Activated T-cell treated with anti-CD3 and anti-CD28 coated beads, Interleukin-2, amount 50 U/mL, for 4 hours (primary cell): ENCODE data around the gene SARM1. TPM values are rescaled to one million over a fixed set of nuclear protein-coding genes. Genes with fewer than 3 reads are reported as not detected.
"Not testable (repeated sequence)": the region's sequence is repeated elsewhere in the genome, so short reads cannot be mapped to it uniquely, and the experiment has no call there.

Experiments used
- ATAC-seq, 2 donors: fragments of 200-7000 bp; cut with Tn5 transposase; one replicate each; pipeline ENCODE4 v1.10.0; 2021
- DNase-seq: peaks from one replicate; pipeline ENCODE4 v3.0.0-alpha.2; 2020
- H3K27me3 Mint-ChIP-seq: one replicate; pipeline ENCODE4 v1.8.0; 2021; ENCODE audit warnings: low read depth, mixed read lengths
- H3K36me3 Mint-ChIP-seq: one replicate; pipeline ENCODE4 v1.8.0; 2022; ENCODE audit warnings: mixed read lengths; ENCODE audit not compliant: insufficient read depth
- H3K4me1 Mint-ChIP-seq: one replicate; pipeline ENCODE4 v1.8.0; 2021; ENCODE audit warnings: low read depth, mixed read lengths
- H3K4me3 Mint-ChIP-seq: one replicate; pipeline ENCODE4 v1.8.0; 2021; ENCODE audit warnings: mild to moderate bottlenecking, moderate library complexity, mixed read lengths
- H3K9me3 Mint-ChIP-seq: one replicate; pipeline ENCODE4 v1.8.0; 2021; ENCODE audit warnings: mixed read lengths
- total RNA-seq, 3 donors: library from RNA; stranded (reverse); gene quantifications; one replicate each; pipeline ENCODE4 v1.2.1, GENCODE V29; 2021

Gene SARM1
- total RNA-seq, 3 donors from 2014 or later = 28.5 to 30.9 (median 29.2) TPM

DNA sequence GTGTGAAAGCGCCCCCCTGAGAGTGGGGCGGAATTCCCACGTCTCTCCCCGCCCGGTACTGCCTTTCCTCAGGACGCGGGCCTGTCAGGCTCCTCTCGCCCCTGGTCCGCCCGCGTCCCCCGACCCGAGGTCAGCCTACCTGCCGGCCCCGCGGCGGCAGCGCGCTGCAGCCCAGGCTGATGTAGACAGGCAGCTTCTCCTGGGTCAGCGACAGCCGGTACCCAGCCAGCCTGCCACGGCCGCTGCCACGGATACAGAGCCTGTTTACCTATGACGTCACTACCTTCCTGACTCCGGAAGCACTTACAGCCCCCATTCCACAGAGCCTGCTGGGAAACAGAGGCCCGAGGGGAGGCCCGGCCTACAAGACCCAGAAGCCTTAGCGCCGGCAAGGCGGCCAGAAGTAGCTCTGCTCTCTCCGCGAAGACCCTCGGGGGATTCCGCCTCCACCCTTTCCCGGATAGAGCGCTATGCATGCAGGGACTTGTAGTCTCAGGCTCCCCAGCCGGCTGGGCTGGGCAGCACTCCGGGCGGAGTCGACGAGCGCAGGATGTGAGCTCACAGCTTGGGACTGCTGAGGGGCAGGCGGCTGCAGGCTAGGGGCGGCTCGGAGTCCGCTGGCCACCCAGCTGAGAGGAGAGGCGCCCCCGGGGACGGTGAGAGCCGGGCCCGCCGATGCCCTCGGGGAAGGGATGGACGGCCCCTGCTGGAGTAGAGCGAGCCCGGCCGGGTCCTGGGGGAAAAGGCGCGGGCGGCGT, 36.1 kb upstream of the SARM1 start, which contains the start of the genes IFT20 and TNFAIP1:
TSS of gene IFT20 (minus strand) at position 272 of the 758 bp plus-strand sequence. CDS start 3,487 bp downstream, outside the sequence.
TSS of gene TNFAIP1 (plus strand) at position 561 of the 758 bp plus-strand sequence. CDS start 3,761 bp downstream, outside the sequence.
- peaks cover 44% of the 10 kb centered on the region for H3K4me1 Mint-ChIP-seq
- peak within 1 kb of the TSS; percentile 96 for H3K4me3 Mint-ChIP-seq

DNA sequence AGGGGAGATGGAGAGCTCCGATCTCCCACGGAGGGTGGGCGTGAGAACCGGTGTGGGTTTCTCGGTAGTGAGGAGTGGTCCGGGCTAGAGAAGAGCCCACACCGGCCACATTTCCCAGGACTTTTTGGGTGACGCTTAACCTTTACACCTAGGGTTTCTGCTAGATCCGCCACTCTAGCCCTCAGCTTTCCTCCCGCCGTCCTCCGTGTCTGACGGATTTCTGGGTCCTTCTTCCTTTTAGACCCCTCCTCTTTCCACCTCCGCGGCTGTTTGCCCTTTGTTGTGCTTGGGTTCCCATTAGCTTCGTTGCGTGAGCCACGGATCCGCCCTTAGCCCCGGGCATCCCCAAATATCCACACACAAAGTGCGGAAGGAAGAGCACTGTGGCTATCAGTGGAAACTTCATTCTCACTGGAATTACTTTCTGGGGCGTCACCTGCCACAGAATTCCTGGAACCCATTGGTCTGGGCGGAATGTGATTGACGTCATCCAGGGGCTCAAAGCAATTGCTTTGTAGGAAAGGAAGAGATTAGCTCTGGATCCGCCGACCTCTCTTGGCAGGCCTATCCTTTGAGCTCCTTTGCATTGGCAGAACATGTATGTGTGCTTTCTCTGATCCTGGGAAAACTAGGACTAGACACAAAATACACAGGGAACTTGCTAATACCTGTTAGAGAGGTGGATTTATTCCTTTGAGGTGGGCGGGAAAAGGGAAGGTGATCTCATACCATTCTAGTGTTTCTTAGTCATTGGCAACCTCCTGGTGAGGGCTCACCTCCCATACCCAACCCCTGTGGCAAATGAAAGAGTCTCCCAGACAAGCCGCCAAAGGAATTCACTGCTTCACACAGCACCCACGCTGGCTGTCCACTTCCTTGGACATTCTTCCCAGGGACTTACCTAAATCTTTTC, 35.3 kb upstream of the SARM1 start:
- ATAC-seq (peak; percentile 1), DNase-seq (peak; percentile 16)
- peaks cover 44% of the 10 kb centered on the region for H3K4me1 Mint-ChIP-seq

More for the DNA sequence above, 36.1 kb upstream of the SARM1 start, which contains the start of the genes IFT20 and TNFAIP1:
- Mint-ChIP-seq H3K36me3 (peaks cover 12% of the 10 kb centered on the region), H3K9me3 (no peaks in the 10 kb centered on the region), H3K27me3 (no peaks in the 10 kb centered on the region)
- ATAC-seq (peak; percentile 97 to 98), DNase-seq (peak; percentile 96)

DNA sequence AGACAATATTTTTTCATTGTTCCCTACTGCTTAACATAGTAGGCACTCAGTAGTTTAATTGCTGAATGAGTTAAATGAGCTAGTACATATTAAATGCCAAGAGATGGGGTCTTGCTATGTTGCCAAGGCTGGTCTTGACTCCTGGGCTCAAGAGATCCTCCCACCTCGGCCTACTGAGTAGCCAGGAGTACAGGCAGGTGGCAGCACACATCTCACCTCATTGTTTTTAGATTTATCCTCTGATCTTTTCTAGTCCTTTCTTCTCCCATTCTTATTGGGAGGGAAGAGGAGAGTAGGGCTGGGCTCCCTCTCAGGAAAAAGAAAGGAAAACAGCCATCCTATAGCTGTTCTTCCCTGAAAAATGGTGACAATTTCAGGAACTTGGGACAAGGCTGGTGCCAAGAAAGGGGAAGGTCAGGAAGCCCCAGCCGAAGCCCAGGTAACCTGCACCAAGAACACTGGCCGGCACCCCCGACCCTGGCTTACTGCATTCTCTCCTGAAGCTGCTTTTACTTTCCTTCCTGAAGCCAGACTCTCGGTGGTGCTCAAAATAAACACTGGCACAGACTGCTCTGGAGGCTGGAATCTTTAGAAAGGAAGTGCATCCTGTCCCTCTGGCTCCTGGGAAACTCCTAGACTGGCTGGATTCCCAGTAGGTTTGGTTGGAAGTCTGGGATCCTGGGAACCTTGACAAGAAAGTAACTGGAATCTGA, 33.3 kb upstream of the SARM1 start:
- Mint-ChIP-seq H3K9me3 (no peaks in the 10 kb centered on the region), H3K27me3 (no peaks in the 10 kb centered on the region), H3K4me1 (peaks cover 39% of the 10 kb centered on the region), H3K4me3 (peak overlapping the region; percentile 96), H3K36me3 (peaks cover 14% of the 10 kb centered on the region)
- no peak for DNase-seq
- no peak for ATAC-seq

More for the DNA sequence above, 35.3 kb upstream of the SARM1 start:
- no peaks in the 10 kb centered on the region for H3K27me3 Mint-ChIP-seq
- peaks cover 11% of the 10 kb centered on the region for H3K36me3 Mint-ChIP-seq
- H3K4me3 Mint-ChIP-seq = peak overlapping the region; percentile 96
- no peaks in the 10 kb centered on the region for H3K9me3 Mint-ChIP-seq

DNA sequence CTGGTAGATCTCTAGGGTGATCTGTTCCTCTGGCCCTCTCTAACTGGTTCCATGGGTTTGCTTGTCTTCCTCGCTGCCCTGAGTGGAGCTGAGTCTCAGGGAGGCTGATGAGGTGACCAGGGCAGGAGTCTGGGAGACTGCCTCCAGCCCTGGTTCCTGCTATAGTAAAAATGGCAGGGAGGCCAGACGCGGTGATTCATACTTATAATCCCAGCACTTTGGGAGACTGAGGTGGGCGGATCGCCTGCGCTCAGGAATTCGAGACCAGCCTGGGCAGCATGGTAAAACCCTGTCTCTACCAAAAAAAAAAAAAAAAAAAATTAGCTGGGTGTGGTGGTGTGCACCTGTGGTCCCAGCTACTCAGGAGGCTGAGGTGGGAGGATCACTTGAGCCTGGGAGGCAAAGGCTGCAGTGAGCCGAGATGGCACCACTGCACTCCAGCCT, 32.7 kb upstream of the SARM1 start:
- DNase-seq, ATAC-seq, H3K9me3 Mint-ChIP-seq, H3K4me3 Mint-ChIP-seq, H3K27me3 Mint-ChIP-seq: not testable (repeated sequence)
- Mint-ChIP-seq H3K4me1 (peaks cover 38% of the 10 kb centered on the region), H3K36me3 (peaks cover 17% of the 10 kb centered on the region)

DNA sequence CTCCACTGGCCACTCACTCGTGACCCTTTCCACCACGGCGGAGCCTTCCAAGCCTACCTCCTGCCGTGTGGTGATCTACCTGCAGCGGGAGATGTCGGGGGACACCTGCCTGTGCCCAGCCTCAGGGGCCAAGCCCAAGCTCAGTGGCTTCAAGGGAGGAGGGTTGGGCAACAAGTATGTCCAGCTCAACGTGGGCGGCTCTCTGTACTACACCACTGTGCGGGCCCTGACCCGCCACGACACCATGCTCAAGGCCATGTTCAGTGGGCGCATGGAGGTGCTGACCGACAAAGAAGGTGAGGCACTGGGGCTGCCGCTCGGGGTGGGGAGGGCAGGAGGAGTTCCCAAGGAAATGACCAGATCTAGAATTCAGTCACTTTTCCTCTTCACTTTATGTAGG, 32.1 kb upstream of the SARM1 start:
- no peak for DNase-seq
- Mint-ChIP-seq H3K4me1 (peaks cover 31% of the 10 kb centered on the region), H3K4me3 (no peak overlapping the region), H3K9me3 (no peaks in the 10 kb centered on the region), H3K36me3 (peaks cover 22% of the 10 kb centered on the region), H3K27me3 (no peaks in the 10 kb centered on the region)
- no peak for ATAC-seq

DNA sequence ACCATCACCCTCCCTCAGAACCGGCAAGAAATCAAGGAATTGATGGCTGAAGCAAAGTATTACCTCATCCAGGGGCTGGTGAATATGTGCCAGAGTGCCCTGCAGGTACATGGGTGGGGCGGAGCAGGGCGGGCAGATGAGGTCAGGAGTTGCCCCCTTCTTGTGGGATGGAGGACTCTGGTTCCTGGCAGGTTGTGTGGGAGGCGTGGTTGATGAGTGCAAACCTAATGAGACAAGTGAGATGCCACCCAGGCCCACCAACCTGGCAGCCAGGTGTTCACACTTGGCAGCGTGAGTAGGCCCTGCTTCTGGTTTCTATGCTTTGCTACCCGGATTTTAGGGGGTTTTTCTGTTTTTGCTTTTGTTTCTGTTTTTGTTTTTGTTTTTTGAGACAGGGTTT, 31.1 kb upstream of the SARM1 start:
- Mint-ChIP-seq H3K4me3 (no peak overlapping the region), H3K4me1 (peaks cover 25% of the 10 kb centered on the region), H3K36me3 (peaks cover 22% of the 10 kb centered on the region), H3K27me3 (no peaks in the 10 kb centered on the region), H3K9me3 (no peaks in the 10 kb centered on the region)
- no peak for DNase-seq
- no peak for ATAC-seq

DNA sequence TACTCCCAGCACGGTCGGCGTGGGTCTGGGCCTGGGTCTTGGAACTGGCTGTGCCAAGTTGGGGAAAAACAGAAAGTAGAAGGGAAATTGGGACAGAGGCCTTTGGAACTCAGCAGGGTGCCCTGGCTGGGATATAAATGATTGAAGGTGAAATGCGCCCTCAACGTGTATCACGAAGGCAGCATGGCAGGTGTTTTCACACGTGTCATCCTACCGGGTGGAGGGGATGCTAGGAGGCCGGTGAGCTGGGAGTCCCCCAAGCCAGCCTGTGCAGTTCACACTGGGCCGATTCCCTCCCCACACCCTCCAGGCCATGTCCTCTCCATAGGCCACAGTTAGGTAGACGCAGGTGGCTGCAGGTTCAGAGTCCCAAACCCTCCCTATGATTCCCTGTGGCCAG, 30.0 kb upstream of the SARM1 start:
- Mint-ChIP-seq H3K36me3 (peaks cover 25% of the 10 kb centered on the region), H3K9me3 (no peaks in the 10 kb centered on the region), H3K4me1 (peaks cover 20% of the 10 kb centered on the region), H3K27me3 (no peaks in the 10 kb centered on the region), H3K4me3 (no peak overlapping the region)
- DNase-seq = no peak
- ATAC-seq = no peak

DNA sequence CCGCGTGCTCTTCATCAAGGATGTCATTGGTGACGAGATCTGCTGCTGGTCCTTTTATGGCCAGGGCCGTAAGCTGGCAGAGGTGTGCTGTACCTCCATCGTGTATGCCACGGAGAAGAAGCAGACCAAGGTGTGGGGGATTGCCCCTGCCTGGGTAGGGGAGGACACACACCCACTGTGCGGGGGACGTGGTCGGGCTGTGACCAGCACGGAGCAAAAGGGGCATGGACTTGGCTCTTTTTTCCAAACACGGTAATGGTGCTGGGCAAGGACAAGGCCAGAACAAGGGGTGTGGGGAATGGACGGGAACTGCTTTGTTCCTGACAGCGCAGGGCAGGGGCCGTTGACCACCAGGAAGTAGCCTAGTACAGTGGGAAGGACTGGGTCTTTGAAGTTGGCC, 29.2 kb upstream of the SARM1 start:
- no peaks in the 10 kb centered on the region for H3K27me3 Mint-ChIP-seq
- no peak overlapping the region for H3K4me3 Mint-ChIP-seq
- H3K36me3 Mint-ChIP-seq = peaks cover 29% of the 10 kb centered on the region
- H3K4me1 Mint-ChIP-seq = peaks cover 12% of the 10 kb centered on the region
- DNase-seq = no peak
- no peaks in the 10 kb centered on the region for H3K9me3 Mint-ChIP-seq
- ATAC-seq = no peak

DNA sequence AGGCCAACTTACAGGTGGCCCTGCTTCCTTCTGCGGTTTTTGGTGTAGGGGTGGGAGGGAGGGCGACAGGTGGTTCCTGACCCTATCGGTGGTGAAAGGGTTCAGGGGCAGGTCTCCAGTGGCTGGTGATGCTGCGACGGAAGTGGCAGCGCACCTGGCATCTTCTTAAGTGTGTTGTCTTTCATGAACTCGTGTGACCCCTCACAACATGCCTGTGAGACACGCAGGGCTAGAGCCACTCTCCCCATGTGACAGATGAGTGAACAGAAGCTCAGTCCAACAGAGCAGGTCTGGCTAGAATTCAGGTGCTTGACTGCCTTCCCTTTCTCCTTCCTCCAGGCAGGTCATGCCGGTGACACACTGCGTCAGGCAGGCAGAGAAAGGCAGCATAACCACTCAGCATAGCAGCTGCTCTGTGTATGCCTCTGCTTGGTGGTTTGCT, 28.0 kb upstream of the SARM1 start:
- no peak overlapping the region for H3K4me3 Mint-ChIP-seq
- ATAC-seq (no peak), DNase-seq (no peak)
- peaks cover 37% of the 10 kb centered on the region for H3K36me3 Mint-ChIP-seq
- H3K9me3 Mint-ChIP-seq = no peaks in the 10 kb centered on the region
- H3K27me3 Mint-ChIP-seq = no peaks in the 10 kb centered on the region
- peaks cover 4% of the 10 kb centered on the region for H3K4me1 Mint-ChIP-seq

DNA sequence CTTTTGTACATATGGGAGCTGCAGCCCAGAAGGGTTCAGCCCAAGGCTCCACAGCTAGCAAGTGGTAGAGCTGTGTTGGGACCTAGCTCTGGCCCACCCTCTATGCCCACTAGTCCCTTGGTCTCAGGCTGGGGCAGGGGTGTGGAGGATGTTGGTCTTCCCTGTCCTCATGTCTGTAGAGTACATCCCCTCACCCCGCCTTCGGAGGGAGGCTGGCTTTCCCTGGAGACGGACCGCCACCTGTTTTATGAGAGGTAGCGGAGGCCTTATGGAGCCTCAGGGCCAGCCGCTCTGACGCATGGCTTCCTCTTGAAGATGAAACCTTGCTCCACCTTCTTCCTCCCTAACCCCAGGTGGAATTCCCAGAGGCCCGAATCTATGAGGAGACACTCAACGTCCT, 27.5 kb upstream of the SARM1 start:
- no peak overlapping the region for H3K4me3 Mint-ChIP-seq
- ATAC-seq (no peak), DNase-seq (no peak)
- H3K36me3 Mint-ChIP-seq = peaks cover 37% of the 10 kb centered on the region
- no peaks in the 10 kb centered on the region for H3K27me3 Mint-ChIP-seq
- peaks cover 2% of the 10 kb centered on the region for H3K4me1 Mint-ChIP-seq
- no peaks in the 10 kb centered on the region for H3K9me3 Mint-ChIP-seq

DNA sequence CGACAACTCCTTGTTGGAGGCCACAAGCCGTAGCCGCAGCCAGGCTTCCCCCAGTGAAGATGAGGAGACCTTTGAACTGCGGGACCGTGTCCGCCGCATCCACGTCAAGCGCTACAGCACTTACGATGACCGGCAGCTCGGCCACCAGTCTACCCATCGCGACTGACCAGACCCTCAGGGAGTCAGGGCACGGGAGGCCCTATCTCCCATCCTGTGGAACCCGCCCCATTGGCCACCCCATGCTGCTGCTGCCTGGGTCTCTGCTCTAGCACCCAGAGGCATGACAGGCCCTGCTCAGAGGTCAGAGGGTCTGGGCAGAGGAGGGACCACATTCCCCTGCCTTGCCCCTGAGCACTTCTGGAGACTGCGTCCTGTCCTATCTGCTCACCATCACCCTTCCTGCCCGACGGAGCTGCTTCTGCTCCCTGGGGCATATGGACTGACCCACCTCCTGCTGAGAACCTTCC, 27.0 kb upstream of the SARM1 start:
- Mint-ChIP-seq H3K4me1 (no peaks in the 10 kb centered on the region), H3K27me3 (no peaks in the 10 kb centered on the region), H3K9me3 (no peaks in the 10 kb centered on the region), H3K36me3 (peaks cover 35% of the 10 kb centered on the region), H3K4me3 (no peak overlapping the region)
- ATAC-seq = no peak
- no peak for DNase-seq

DNA sequence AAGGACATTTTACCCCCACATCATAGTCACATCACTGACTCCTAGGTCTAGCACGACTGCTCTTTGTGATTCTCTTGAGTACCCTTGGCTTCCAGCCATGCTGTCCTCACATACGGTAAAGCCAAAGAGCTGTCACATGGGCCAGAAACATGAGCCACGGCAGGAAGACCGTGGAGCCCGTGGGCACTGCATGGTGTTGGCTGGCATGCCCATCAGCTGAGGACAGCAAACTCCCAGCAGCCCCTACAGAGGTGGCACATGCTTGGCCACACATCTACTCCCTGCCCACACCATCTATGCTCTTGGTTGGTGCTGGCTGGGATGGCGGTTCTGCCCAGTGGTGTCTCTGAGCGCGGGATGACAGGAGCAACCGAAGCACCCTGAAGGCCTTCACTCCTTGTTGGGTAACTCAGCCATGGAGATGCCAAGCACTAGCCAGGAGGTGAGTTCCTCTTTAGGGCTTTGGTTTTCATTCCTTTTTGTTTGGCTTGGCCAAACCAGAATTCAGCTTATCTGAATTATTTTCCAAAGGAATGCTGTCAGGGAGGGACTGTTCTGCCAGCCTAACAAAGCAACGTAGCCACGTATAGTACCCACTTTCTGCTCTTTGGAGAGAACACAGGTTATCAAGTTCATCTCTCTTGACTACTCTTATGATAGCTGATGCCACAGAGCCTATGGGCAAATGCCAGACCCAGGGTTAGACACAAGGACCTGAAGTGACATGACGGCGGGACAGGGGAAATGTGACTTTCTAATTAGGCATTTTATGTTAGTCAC, 25.9 kb upstream of the SARM1 start:
- Mint-ChIP-seq H3K4me1 (no peaks in the 10 kb centered on the region), H3K9me3 (no peaks in the 10 kb centered on the region), H3K27me3 (no peaks in the 10 kb centered on the region), H3K36me3 (peaks cover 37% of the 10 kb centered on the region), H3K4me3 (no peak overlapping the region)
- ATAC-seq = no peak
- no peak for DNase-seq

DNA sequence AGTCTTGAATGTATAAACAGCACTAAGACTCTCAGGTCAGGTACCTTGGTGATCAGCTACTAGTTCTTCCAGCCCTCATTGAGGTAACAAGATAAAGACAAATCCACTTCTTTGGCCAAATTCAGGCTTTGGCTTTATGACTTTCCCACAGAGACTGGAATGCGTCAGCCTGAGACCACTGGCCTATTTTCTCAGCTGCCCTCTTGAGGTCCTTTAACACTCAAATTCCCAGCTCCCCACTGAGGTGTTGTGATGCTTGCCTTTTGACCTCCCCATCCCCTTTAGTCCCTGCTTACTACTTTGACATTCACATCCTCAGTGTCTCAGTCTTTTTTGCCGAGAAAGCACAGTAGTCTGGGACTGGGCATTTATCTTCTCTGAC, 25.3 kb upstream of the SARM1 start:
- DNase-seq (no peak), ATAC-seq (no peak)
- no peaks in the 10 kb centered on the region for H3K27me3 Mint-ChIP-seq
- H3K36me3 Mint-ChIP-seq = peaks cover 42% of the 10 kb centered on the region
- no peaks in the 10 kb centered on the region for H3K4me1 Mint-ChIP-seq
- H3K4me3 Mint-ChIP-seq = no peak overlapping the region
- no peaks in the 10 kb centered on the region for H3K9me3 Mint-ChIP-seq
